Activated T-helper 2 cell treated with anti-CD3 and anti-CD28 coated beads, Interferon-gamma antibody, Interleukin-2, Interleukin-4, amounts not matched to agents 10 μg/mL and 5 μg/mL and 100 μg/mL, durations not matched to agents 14 hours and 24 hours and 36 hours (primary cell): ENCODE measurements around the gene MT2A. TPM values are rescaled to one million over a fixed set of nuclear protein-coding genes. Genes with fewer than 3 reads are reported as not detected.

Experiments used
- DNase-seq: peaks from one replicate; pipeline ENCODE4 v3.0.0; 2021; ENCODE audit warnings: low spot score
- H3K27ac Mint-ChIP-seq: one replicate; pipeline ENCODE4 v1.8.0; 2021; ENCODE audit warnings: mixed read lengths
- H3K27me3 Mint-ChIP-seq: one replicate; pipeline ENCODE4 v1.8.0; 2021; ENCODE audit warnings: low read depth, mixed read lengths
- H3K36me3 Mint-ChIP-seq: one replicate; pipeline ENCODE4 v1.8.0; 2021; ENCODE audit warnings: low read depth, mixed read lengths
- H3K4me1 Mint-ChIP-seq: one replicate; pipeline ENCODE4 v1.8.0; 2021; ENCODE audit warnings: low read depth, mixed read lengths
- H3K4me3 Mint-ChIP-seq: one replicate; pipeline ENCODE4 v1.8.0; 2021; ENCODE audit warnings: low read depth, mild to moderate bottlenecking, moderate library complexity, mixed read lengths
- H3K9me3 Mint-ChIP-seq: one replicate; pipeline ENCODE4 v1.8.0; 2021; ENCODE audit warnings: mixed read lengths
- intact Hi-C: fragments of 100-400 bp; cut with micrococcal nuclease; formaldehyde crosslinking; loops from one replicate; pipeline ENCODE4 v1.15.1; 2023
- total RNA-seq: library from RNA; stranded (reverse); gene quantifications from 2 replicates; pipeline ENCODE4 v1.2.3, GENCODE V29; 2022

MT2A gene
- total RNA-seq, 1 donor from 2014 or later: 827 TPM

GRCh38 chr16:56628486-56629350 is 20.3 kb downstream of the MT2A start:
- DNase-seq: no peak
- H3K36me3 Mint-ChIP-seq: peaks cover 7% of the 10 kb centered on the region
- no peaks in the 10 kb centered on the region for H3K9me3 Mint-ChIP-seq
- intact Hi-C loops: loop anchor here (5.0 kb wide), 1 partner anchor 51 kb away; no protein-coding TSS in a partner anchor
- no peak overlapping the region for H3K27ac Mint-ChIP-seq
- peaks cover 33% of the 10 kb centered on the region for H3K27me3 Mint-ChIP-seq
- H3K4me3 Mint-ChIP-seq: no peak overlapping the region
- H3K4me1 Mint-ChIP-seq: peaks cover 33% of the 10 kb centered on the region

DNA sequence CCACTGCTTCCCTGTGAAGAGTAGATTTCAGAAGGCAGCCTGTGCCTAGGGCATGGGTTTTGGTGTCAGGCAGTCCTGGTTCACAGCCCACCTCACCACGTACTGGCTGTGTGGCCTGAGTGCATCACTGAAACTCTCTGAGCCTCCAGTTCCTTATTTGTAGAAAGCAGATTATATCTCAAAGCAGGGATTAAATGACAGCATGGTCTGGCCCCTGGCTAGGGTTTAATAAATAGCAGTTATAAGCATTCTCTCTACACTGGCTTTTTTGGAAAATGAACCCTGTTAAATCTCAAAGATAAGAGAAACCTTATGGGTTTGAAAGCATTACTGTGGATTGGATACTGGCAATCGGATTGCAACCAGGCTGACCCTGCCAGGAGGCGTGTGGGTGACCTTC is 21.1 kb downstream of the MT2A start:
- Mint-ChIP-seq H3K36me3 (peaks cover 7% of the 10 kb centered on the region), H3K4me3 (no peak overlapping the region), H3K9me3 (no peaks in the 10 kb centered on the region), H3K27me3 (peaks cover 40% of the 10 kb centered on the region), H3K4me1 (peaks cover 30% of the 10 kb centered on the region), H3K27ac (no peak overlapping the region)
- DNase-seq: no peak
- intact Hi-C loops: loop anchor here (5.0 kb wide), 1 partner anchor 52 kb away; no protein-coding TSS in a partner anchor

DNA sequence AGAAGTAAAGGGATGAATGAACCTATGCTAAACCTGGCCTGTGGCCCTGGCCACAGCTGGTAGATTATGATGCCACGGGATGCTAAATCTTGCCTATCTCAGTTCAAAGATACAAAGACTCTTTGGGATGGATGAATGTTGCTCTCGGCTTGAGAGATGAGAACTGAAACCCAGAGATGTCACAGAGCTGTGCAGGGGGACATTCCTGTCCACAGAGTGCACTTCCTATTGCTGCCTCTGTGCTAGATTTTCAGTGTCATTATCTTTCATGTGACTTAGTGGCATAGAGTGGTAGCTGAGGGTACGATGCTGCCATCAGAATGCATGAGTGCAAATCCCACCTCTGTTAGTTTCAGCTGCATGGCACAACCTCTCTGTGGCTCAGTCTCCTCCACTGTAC is 21.8 kb downstream of the MT2A start:
- Mint-ChIP-seq H3K4me1 (peaks cover 28% of the 10 kb centered on the region), H3K9me3 (no peaks in the 10 kb centered on the region), H3K36me3 (peaks cover 4% of the 10 kb centered on the region), H3K27ac (no peak overlapping the region), H3K4me3 (no peak overlapping the region), H3K27me3 (peaks cover 46% of the 10 kb centered on the region)
- intact Hi-C loops: loop anchor here (5.0 kb wide), 1 partner anchor 37 kb away; the partner anchor contains the start of genes MT1G and MT1H
- no peak for DNase-seq

DNA sequence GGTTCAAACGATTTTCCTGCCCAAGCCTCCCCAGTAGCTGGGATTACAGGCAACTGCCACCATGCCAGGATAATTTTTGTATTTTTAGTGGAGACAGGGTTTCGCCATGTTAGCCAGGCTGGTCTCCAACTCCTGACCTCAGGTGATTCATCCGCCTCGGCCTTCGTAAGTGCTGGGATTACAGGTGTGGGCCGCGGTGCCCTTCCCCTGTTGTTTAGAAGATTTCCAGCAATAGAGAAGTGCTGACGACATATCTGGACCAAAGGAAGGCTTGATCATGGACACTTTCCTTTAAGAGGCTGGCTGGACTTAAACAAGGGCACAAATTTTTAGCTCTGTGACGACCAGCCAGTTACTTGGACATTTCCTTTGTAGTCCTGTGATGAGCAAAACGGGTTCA is 22.8 kb downstream of the MT2A start:
- Mint-ChIP-seq H3K9me3 (no peaks in the 10 kb centered on the region), H3K4me3 (no peak overlapping the region), H3K4me1 (peaks cover 23% of the 10 kb centered on the region), H3K27me3 (peaks cover 53% of the 10 kb centered on the region), H3K36me3 (peaks cover 3% of the 10 kb centered on the region), H3K27ac (no peak overlapping the region)
- DNase-seq: no peak
- intact Hi-C loops: loop anchor here (5.0 kb wide), 1 partner anchor 36 kb away; the partner anchor contains the start of genes MT1G and MT1H

GRCh38 chr16:56631832-56632155 is 23.4 kb downstream of the MT2A start:
- peaks cover 23% of the 10 kb centered on the region for H3K4me1 Mint-ChIP-seq
- H3K27me3 Mint-ChIP-seq: peaks cover 59% of the 10 kb centered on the region
- H3K9me3 Mint-ChIP-seq: no peaks in the 10 kb centered on the region
- H3K4me3 Mint-ChIP-seq: peak overlapping the region; percentile 54
- no peak overlapping the region for H3K27ac Mint-ChIP-seq
- intact Hi-C loops: loop anchor here (5.0 kb wide), 1 partner anchor 36 kb away; the partner anchor contains the start of genes MT1G and MT1H
- no peak for DNase-seq
- H3K36me3 Mint-ChIP-seq: peaks cover 3% of the 10 kb centered on the region

DNA sequence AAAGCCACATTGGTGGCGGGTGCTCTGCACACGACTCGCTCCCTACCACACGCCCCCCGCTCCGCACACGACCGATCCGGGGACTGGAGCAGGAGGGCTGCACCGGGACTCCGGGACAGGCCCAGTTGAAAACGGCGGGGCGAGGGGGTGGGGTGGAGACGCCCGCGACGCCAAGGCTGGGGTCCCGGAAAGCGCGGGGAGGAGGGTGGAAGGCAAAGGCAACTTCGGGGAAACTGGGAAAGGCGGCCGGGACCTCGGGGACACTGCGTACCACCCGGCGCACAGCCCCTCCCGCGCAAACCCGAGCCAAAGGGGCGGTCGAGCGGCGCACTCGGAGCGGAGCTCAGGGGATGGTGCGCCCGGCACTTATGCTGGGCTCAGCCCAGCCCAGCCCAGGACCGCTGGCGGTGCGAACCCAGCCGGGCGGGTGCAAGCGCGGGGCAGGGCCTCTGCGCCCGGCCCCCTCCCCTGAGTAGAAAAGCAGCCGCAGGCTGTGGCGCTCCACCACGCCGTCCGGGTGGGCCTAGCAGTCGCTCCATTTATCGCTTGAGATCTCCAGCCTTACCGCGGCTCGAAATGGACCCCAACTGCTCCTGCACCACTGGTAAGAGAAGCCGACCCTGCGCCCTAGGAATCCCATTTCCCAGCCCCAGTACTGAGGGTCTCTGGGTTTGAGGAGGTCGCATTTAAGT is 23.9 kb downstream of the MT2A start, which contains the start of gene MT1M:
Gene MT1M, plus strand, starts transcription at position 504 of the 692 bp plus-strand sequence. Its CDS starts 73 bp downstream, at position 577.
- Mint-ChIP-seq H3K4me1 (peaks cover 23% of the 10 kb centered on the region), H3K27me3 (peaks cover 64% of the 10 kb centered on the region), H3K27ac (no peak within 1 kb of the TSS), H3K9me3 (no peaks in the 10 kb centered on the region), H3K4me3 (peak within 1 kb of the TSS; percentile 62), H3K36me3 (no peaks in the 10 kb centered on the region)
- DNase-seq: no peak
- intact Hi-C loops: loop anchor here (5.0 kb wide), 1 partner anchor 35 kb away; the partner anchor contains the start of genes MT1G and MT1H

DNA sequence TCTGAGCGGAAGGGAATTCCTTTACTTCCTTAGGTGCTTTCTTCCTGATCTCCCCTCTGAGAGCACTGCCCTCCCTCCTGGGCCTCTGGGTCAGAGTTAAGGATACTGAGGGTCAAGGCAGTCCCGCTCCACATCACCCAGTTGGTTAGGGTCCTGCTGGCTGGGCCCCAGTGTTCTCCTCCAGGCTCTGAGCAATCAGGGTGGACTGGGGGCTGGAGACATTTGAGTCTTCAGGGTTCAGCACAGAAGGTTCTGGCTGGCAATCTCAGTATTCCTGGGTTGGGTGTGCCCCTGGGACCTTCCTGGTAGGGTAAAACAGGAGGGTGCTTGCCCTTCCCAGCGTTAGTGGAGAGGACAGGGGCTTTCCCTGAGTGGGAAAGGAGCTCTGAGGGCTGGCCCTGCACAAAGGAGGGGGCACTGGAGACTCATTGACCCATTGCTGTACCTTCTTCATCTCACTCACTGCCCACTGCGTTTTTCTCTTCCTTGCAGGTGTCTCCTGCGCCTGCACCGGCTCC is 24.5 kb downstream of the MT2A start:
- Mint-ChIP-seq H3K9me3 (no peaks in the 10 kb centered on the region), H3K27me3 (peaks cover 70% of the 10 kb centered on the region)
- intact Hi-C loops: loop anchor here (5.0 kb wide), 1 partner anchor 34 kb away; the partner anchor contains the start of genes MT1G and MT1H

DNA sequence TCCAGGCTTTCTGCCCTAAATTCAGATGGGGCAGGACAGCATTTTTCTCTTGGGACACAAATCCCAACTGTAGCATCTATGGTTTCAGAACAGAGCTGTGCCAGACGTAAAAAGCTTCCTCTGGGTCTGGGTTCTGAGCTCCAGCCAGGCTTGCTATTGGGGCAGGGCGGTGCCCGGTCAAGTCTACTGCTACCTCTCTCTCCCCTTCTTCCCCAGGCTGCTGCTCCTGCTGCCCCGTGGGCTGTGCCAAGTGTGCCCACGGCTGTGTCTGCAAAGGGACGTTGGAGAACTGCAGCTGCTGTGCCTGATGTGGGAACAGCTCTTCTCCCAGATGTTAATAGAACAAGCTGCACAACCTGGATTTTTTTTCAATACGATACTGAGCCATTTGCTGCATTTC is 25.2 kb downstream of the MT2A start:
- Mint-ChIP-seq H3K4me3 (no peak overlapping the region), H3K36me3 (no peaks in the 10 kb centered on the region), H3K9me3 (no peaks in the 10 kb centered on the region), H3K27me3 (peaks cover 74% of the 10 kb centered on the region), H3K4me1 (peaks cover 31% of the 10 kb centered on the region), H3K27ac (no peak overlapping the region)
- DNase-seq: no peak
- intact Hi-C loops: loop anchor here (5.0 kb wide), 1 partner anchor 34 kb away; the partner anchor contains the start of genes MT1G and MT1H

More for the DNA sequence above, 24.5 kb downstream of the MT2A start:
- peak overlapping the region; percentile 62 for H3K4me3 Mint-ChIP-seq
- no peaks in the 10 kb centered on the region for H3K36me3 Mint-ChIP-seq
- DNase-seq: no peak
- no peak overlapping the region for H3K27ac Mint-ChIP-seq
- peaks cover 28% of the 10 kb centered on the region for H3K4me1 Mint-ChIP-seq

DNA sequence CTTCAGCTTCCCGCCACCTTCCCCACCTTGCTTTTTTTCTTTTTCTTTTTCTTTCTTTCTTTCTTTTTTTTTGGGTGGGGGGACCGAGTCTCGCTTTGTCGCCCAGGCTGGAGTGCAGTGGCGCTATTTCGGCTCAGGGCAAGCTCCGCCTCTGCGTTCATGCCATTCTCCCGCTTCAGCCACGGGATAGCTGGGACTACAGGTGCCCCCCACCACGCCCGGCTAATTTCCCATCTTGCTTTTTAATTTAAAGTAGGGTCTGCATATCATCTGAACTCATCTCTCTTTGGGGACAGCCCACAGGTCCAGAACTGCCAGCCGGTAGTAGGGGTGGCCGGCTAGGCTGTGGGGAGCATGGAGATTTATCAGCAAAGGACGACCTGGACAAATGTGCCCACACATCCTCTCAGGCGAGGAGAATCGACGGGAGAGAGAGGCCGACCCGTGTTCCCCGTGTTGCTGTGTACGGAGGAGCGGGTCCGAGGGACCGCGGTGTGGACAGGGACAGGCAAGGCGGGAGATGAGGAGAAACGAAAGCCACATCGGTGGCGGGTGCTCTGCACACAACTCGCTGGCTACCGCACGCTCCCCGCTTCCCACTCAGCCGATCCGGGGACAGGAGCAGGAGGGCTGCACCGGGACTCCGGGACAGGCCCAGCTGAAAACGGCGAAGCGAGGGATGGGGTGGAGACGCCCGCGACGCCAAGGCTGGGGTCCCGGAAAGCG is 26.5 kb downstream of the MT2A start:
- Mint-ChIP-seq H3K27ac (no peak overlapping the region), H3K4me3 (peak overlapping the region; percentile 65), H3K4me1 (peaks cover 33% of the 10 kb centered on the region), H3K9me3 (no peaks in the 10 kb centered on the region), H3K27me3 (peaks cover 85% of the 10 kb centered on the region), H3K36me3 (no peaks in the 10 kb centered on the region)
- DNase-seq: no peak
- intact Hi-C loops: loop anchor here (2.0 to 5.0 kb wide), 2 partner anchors 18 to 32 kb away; partner anchors contain the start of genes MT1G and MT1H

GRCh38 chr16:56635441-56635967 is 27.1 kb downstream of the MT2A start:
- Mint-ChIP-seq H3K36me3 (no peaks in the 10 kb centered on the region), H3K9me3 (no peaks in the 10 kb centered on the region), H3K27ac (no peak overlapping the region), H3K4me1 (peaks cover 31% of the 10 kb centered on the region), H3K4me3 (peak overlapping the region; percentile 49), H3K27me3 (peaks cover 87% of the 10 kb centered on the region)
- intact Hi-C loops: loop anchor here (2.0 kb wide), 1 partner anchor 19 kb away; no protein-coding TSS in a partner anchor
- no peak for DNase-seq

GRCh38 chr16:56636616-56637413 is 28.4 kb downstream of the MT2A start:
- DNase-seq: no peak
- Mint-ChIP-seq H3K9me3 (no peaks in the 10 kb centered on the region), H3K36me3 (no peaks in the 10 kb centered on the region), H3K27me3 (peaks cover 83% of the 10 kb centered on the region), H3K27ac (no peak overlapping the region), H3K4me3 (no peak overlapping the region), H3K4me1 (peaks cover 29% of the 10 kb centered on the region)
- intact Hi-C loops: no loop called here
